ENCODE measurements around the gene LAMA3.

Gene LAMA3

DNA sequence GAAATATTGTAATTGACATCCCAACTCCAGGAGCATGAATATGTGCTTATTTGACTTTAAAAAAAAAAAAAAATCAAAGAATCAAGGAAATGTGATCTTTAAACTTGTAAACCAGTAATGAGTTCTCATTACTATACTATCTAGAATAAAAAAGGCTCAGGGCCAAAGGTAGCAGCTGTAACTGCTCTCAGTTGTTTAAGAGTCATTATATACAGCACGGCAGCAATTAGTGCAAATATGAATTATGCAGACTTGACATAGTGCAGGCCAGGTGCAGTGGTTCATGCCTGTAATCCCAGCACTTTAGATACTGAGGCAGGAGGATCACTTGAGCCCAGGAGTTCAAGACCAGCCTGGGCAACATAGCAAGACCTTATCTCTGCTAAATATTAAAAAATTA is 199.6 kb downstream of the LAMA3 start:
- no peak for DNase-seq (ENCODE audit: low read depth)
- no peak for TF ChIP-seq CTCF (IDR thresholded peaks at IDR 0.05; ENCODE audit: insufficient read depth, low read depth, low read length, missing control alignments)
- H3K4me3 ChIP-seq (ENCODE audit: low read depth, low read length), result no peak overlapping the region

DNA sequence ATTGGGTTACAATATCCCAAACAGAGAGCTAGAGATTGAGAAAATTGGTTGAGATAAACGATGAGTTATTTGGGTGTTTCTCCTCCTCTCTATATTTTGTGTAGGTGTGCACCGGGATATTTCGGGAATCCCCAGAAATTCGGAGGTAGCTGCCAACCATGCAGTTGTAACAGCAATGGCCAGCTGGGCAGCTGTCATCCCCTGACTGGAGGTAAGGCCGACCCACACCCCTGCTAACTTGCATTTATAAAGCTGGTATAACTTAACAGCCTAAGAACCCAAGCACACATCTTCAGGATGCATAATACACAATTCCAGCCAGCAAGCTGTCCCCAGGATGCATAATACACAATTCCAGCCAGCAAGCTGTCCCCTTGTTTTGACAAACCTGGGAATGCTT is 200.7 kb downstream of the LAMA3 start:
- TF ChIP-seq CTCF (IDR thresholded peaks at IDR 0.05; ENCODE audit: insufficient read depth, low read depth, low read length, missing control alignments), result no peak
- no peak for DNase-seq (ENCODE audit: low read depth)
- H3K4me3 ChIP-seq (ENCODE audit: low read depth, low read length), result no peak overlapping the region

DNA sequence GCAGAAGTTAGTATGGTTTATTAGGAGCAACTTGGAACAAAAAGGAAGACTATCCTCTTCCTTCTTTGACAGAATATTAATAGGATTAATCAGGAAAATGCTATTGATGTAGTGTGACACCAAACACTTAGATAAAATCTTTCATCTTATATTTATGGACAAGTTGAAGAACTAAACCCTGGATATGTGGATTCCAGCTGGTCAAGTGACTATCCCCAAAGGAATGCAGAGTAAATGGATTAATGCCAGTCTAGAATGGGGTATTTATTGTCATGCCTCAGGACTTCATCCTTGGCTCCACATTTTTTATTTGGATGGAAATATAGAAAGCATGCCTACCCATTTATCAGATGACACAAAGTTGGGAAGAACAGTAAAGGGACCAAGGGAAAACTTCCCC is 201.3 kb downstream of the LAMA3 start:
- TF ChIP-seq CTCF (IDR thresholded peaks at IDR 0.05; ENCODE audit: insufficient read depth, low read depth, low read length, missing control alignments), result no peak
- DNase-seq (ENCODE audit: low read depth), result no peak
- H3K4me3 ChIP-seq (ENCODE audit: low read depth, low read length), result no peak overlapping the region

DNA sequence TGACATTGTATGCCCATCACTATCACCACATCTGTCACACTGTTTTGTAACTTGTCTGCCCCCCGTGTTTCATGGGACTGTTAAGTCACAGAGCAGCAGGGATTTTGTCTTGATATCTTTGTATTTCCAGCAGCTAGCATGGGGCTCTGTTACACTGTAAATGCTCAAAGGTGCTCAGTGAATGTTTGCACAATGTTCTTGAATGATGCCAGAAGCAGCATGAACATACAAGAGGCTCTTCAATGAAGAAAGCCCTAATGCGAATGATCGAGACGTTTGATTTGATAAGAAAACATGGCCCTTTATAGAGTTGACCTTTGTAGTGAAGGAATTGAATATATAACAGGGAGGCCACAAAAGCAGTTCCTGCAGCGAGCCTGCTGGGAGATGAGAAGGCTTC is 204.4 kb downstream of the LAMA3 start:
- no peak for TF ChIP-seq CTCF (IDR thresholded peaks at IDR 0.05; ENCODE audit: insufficient read depth, low read depth, low read length, missing control alignments)
- no peak overlapping the region for H3K4me3 ChIP-seq (ENCODE audit: low read depth, low read length)
- DNase-seq (ENCODE audit: low read depth), result no peak

DNA sequence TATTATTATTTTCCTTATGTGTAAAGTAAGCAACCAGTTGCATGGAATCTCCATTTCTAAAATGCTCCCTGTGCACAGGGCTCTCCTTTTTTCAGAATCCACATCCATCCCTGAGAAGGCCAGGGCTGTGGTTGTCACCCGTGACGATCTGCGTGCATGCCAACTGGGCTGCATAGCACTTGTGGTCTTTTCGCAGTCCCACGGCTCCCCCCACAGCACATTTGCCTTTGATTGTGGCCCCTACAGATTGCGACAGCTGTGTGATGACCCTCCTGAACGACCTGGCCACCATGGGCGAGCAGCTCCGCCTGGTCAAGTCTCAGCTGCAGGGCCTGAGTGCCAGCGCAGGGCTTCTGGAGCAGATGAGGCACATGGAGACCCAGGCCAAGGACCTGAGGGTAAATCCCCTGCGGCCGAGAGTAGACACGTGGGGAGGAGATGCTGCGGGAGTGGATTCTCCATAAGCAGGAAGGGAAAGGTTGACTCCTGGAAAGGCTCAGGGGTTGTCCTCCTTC is 205.5 kb downstream of the LAMA3 start:
- no peak overlapping the region for H3K4me3 ChIP-seq (ENCODE audit: low read depth, low read length)
- no peak for TF ChIP-seq CTCF (IDR thresholded peaks at IDR 0.05; ENCODE audit: insufficient read depth, low read depth, low read length, missing control alignments)

DNA sequence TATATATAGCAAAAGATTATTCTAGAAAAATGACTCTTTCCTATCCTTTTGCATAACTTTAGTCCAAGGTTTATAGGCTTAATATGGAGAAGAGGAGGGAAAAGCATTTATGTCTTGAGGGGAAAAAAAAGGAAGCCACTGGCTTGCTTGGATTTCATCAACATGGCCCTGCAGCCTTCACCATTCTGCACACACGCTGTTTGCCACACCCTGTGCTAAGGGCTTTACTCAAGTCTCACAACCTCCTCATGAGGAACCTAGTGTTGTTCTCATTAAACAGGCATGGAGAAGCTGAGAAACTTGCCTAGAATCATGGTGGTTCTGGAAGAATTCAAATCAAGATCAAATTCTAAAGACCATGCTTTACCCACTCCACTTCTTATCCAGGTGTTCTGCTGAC is 208.0 kb downstream of the LAMA3 start:
- no peak for DNase-seq (ENCODE audit: low read depth)
- no peak overlapping the region for H3K4me3 ChIP-seq (ENCODE audit: low read depth, low read length)
- no peak for TF ChIP-seq CTCF (IDR thresholded peaks at IDR 0.05; ENCODE audit: insufficient read depth, low read depth, low read length, missing control alignments)

More for the DNA sequence above, 205.5 kb downstream of the LAMA3 start:
- DNase-seq (ENCODE audit: low read depth), result no peak

GRCh38 chr18:23897733-23898132 is 208.5 kb downstream of the LAMA3 start:
- TF ChIP-seq CTCF (IDR thresholded peaks at IDR 0.05; ENCODE audit: insufficient read depth, low read depth, low read length, missing control alignments), result no peak
- H3K4me3 ChIP-seq (ENCODE audit: low read depth, low read length), result no peak overlapping the region
- no peak for DNase-seq (ENCODE audit: low read depth)

All from GM12865 (cell line).